ENCODE results near the gene RELN. TPM values are rescaled to one million over a fixed set of nuclear protein-coding genes. Genes with fewer than 3 reads are reported as not detected.

RELN gene
- total RNA-seq, 2 donors from 2014 or later: 6.9 to 8.0 TPM

DNA sequence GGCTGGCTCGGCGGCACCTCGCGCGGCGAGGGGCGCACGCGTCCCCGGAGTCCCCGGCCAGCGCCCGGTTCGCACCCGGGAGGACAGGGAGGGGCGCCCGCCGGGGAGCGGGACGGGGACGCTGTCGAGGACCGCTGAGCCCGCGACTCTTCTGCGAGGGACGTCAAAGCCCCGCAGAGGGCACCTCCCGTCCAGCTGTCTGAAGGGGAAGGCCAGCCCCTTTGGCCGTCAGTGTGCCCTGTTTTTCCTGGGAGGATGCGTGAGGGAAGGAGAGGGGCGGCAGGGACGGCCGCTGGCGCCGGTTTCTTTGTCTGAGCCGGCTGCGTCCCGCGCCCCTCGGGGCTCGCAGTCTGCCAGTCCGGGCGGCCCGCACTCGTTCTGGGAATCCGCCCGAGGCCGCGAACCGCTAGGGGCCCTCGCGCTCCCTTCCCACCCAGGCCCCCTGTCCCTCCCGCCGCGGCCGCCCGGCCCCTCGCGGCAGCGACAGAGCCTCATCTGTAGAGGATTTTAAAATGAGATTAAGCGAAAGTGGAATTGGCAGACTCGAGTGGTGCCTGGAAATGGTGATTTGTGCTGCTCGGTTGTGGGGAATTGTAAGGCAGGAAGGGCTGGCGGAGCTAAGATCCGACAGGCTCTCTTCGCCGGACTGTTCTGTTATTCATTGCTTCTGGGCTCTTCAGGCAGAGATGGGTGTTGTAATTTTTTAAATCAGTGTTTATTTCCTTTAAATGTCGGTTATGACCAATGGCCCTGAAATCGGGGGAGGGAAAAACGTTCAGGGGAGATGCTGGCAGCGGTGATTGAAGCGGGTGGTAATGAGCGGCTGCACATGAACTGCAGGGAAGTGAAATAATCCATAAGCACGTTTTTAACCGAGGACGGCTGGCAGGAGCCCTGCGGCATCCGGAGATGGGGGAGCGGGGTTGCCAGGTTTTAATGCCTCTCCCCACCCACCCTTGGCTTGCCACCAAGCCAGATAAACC is 618 bp upstream of the RELN start:
- Histone ChIP-seq H3K27me3 (peaks cover 7 to 11% of the 10 kb centered on the region in 2 donors), H3K4me1 (peaks cover 0 to 23% of the 10 kb centered on the region in 2 donors), H3K36me3 (no peaks in the 10 kb centered on the region), H3K27ac (no peak overlapping the region), H3K4me3 (peak overlapping the region; percentile 27 to 51), H3K9me3 (no peaks in the 10 kb centered on the region)
- no peak for DNase-seq (ENCODE audit: low spot score)
- TF ChIP-seq, protein P1, sequence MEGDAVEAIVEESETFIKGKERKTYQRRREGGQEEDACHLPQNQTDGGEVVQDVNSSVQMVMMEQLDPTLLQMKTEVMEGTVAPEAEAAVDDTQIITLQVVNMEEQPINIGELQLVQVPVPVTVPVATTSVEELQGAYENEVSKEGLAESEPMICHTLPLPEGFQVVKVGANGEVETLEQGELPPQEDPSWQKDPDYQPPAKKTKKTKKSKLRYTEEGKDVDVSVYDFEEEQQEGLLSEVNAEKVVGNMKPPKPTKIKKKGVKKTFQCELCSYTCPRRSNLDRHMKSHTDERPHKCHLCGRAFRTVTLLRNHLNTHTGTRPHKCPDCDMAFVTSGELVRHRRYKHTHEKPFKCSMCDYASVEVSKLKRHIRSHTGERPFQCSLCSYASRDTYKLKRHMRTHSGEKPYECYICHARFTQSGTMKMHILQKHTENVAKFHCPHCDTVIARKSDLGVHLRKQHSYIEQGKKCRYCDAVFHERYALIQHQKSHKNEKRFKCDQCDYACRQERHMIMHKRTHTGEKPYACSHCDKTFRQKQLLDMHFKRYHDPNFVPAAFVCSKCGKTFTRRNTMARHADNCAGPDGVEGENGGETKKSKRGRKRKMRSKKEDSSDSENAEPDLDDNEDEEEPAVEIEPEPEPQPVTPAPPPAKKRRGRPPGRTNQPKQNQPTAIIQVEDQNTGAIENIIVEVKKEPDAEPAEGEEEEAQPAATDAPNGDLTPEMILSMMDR (IDR thresholded peaks at IDR 0.05): no peak

DNA sequence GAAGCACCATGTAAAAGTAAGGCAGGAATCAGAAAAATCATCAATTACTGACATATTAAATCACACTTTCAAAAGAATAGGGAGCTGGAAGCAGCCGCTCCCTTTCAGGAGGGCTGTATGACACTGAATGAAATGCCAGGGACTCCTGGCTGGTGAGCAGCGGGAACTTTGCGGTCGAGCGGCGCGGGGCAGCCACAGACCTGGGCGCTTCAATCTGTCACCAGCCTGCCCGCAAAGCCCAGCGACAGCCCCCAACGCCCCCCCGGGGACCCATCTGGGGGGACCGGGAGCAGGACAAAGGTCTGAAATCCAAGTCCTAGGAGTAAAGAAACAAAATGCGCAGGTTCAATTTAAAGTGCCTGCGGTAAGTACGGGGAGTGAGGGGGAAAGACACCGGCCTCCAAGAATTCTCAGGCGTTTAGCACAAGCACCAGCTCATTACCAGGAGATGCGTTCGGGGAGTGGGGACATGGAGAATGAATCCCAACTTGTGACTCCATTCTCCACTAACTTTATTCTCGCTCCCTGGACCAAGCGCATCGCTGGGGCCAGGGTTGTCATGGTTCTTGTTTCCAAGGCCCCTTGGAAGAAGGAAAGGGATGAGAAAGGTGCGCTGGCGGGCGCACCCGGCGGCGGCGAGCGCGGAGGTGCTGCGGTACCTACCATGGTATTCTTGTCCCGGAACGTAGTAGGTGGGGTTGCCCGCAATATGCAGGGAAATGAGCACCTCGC is 824 bp downstream of the RELN start:
- H3K4me3 ChIP-seq: peak overlapping the region; percentile 26 to 51
- no peak for DNase-seq (ENCODE audit: low spot score)
- TF ChIP-seq, protein P1 (IDR thresholded peaks at IDR 0.05): no peak
- peaks cover 0 to 23% of the 10 kb centered on the region in 2 donors for H3K4me1 ChIP-seq
- H3K27ac ChIP-seq: no peak overlapping the region
- H3K9me3 ChIP-seq: no peaks in the 10 kb centered on the region
- H3K27me3 ChIP-seq: peaks cover 7 to 11% of the 10 kb centered on the region in 2 donors
- no peaks in the 10 kb centered on the region for H3K36me3 ChIP-seq

DNA sequence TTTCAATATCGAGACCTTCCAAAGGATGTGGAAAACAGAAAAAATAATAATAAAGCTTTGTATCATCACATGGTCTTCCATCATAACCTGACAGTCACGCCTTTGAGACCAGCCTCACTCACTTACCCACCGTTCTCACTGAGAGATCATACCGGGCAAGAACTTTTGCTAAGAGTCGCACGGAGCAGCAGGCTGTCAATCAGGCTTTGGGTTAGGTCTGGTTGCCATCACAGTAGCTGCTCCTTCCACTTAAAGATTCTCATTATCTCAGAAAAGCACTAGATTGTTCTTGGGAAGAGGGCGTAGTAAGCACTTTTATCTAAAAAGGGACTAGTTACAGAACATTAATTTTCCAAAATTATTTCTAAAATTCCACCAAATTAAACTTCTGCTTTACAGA is 2.0 kb downstream of the RELN start:
- TF ChIP-seq, protein P1 (IDR thresholded peaks at IDR 0.05): no peak
- Histone ChIP-seq H3K9me3 (no peaks in the 10 kb centered on the region), H3K4me1 (peaks cover 0 to 23% of the 10 kb centered on the region in 2 donors), H3K27ac (no peak overlapping the region), H3K27me3 (peaks cover 7 to 11% of the 10 kb centered on the region in 2 donors), H3K4me3 (no peak overlapping the region), H3K36me3 (no peaks in the 10 kb centered on the region)
- no peak for DNase-seq (ENCODE audit: low spot score)

DNA sequence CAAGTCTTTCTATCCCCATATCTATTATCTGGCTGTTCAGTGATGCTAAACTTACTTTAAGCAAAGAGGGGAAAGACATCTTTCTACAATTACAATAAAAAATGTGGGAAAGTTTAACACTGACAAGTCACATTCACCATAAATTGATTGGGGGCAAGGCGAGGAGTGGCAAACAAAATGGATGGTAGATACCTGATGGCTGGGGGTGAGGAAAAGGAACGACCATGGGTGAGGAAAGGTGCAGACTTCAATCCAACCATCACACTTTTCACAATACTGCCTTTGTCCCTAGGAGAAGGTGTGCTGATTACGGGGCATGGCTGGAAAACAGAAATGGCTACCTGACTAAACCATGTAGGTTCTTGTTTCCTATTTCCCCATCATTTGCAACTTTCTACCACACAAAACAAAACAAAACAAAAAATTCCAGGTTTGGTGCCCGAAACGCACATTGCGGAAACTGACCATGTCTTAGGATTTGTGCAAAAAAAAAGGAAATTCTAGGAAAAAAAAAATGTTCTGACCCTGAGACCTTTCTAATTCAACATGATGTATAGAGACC is 3.8 kb downstream of the RELN start:
- H3K27me3 ChIP-seq: peaks cover 2 to 9% of the 10 kb centered on the region in 2 donors
- TF ChIP-seq, protein P1 (IDR thresholded peaks at IDR 0.05): no peak
- H3K4me3 ChIP-seq: no peak overlapping the region
- no peaks in the 10 kb centered on the region for H3K9me3 ChIP-seq
- no peak for DNase-seq (ENCODE audit: low spot score)
- no peak overlapping the region for H3K27ac ChIP-seq
- peaks cover 0 to 19% of the 10 kb centered on the region in 2 donors for H3K4me1 ChIP-seq
- H3K36me3 ChIP-seq: no peaks in the 10 kb centered on the region

DNA sequence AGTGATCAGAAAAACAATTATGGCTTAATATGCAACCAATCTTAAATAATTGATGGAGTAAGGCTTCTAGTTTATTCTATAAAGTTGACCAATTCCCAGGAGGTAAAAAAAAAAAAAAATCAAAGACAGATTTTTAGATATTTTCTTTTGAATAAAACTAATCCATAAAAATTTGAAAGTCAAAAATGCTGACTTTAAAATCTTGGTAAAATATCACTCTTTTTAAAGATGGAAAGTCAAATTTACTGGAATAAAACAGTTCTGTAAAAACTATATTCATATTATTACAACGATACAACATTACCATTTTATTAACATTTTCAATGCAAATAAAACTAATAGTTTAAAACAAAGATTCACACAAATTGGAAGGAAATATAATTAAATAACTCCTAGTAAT is 5.4 kb downstream of the RELN start:
- TF ChIP-seq, protein P1 (IDR thresholded peaks at IDR 0.05): no peak
- Histone ChIP-seq H3K4me1 (peaks cover 0 to 7% of the 10 kb centered on the region in 2 donors), H3K27me3 (peaks cover 0 to 9% of the 10 kb centered on the region in 2 donors), H3K36me3 (no peaks in the 10 kb centered on the region), H3K4me3 (no peak overlapping the region), H3K27ac (no peak overlapping the region), H3K9me3 (no peaks in the 10 kb centered on the region)
- DNase-seq (ENCODE audit: low spot score): no peak
